ENCODE measurements around the gene OVOL3. TPM values are rescaled to one million over a fixed set of nuclear protein-coding genes. Genes with fewer than 3 reads are reported as not detected.
A peak's percentile ranks its signal among the peaks of the same experiment; 100 is the strongest.
"Not testable (repeated sequence)": the region's sequence is repeated elsewhere in the genome, so short reads cannot be mapped to it uniquely, and the experiment has no call there.

The OVOL3 gene
- total RNA-seq, 1 donor from 2014 or later, result not detected

DNA sequence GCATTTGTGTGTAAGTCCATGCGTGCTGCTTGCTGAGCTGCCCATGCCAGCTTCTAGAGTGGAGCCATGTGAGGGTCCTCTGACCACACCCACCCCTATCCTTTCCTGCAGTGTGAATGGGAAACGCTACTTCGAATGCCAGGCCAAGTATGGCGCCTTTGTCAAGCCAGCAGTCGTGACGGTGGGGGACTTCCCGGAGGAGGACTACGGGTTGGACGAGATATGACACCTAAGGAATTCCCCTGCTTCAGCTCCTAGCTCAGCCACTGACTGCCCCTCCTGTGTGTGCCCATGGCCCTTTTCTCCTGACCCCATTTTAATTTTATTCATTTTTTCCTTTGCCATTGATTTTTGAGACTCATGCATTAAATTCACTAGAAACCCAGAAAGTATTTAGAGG lies 14.6 kb downstream of the OVOL3 start:
- no peak for DNase-seq (ENCODE audit: extremely low read depth, low read depth, low spot score)

DNA sequence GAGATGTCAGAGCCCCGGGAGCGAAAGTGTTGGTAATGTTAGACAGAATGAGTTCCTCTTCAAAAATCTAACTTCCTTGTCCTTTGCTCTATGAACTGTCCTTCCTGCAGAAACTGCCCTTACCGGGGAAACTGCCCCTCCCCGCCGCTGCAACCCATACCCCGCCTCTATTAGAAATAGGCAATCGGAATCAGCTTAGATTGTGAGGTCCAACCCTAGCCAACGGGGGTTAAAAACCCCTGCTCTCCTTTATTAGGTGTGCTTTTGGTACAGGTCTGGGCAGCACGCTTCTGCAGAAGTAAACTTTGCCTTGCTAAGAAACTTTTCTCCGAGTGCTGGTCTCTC lies 17.4 kb downstream of the OVOL3 start:
- DNase-seq (ENCODE audit: extremely low read depth, low read depth, low spot score), result no peak

DNA sequence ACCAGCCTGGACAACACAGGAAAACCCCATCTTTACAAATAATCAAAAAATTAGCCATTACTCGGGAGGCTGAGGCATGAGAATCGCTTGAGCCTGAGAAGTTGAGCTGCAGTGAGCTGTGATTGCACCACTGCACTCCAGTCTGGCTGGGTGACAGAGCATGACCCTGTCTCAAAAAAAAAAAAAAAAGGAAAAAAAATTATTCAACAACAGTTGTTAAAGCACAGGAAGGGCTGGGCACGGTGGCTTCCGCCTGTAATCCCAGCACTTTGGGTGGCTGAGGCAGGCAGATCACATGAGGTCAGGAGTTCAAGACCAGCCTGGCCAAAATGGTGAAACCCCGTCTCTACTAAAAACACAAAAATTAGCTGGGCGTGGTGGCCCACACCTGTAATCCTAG lies 20.3 kb downstream of the OVOL3 start:
- not testable (repeated sequence) for DNase-seq (ENCODE audit: extremely low read depth, low read depth, low spot score)

DNA sequence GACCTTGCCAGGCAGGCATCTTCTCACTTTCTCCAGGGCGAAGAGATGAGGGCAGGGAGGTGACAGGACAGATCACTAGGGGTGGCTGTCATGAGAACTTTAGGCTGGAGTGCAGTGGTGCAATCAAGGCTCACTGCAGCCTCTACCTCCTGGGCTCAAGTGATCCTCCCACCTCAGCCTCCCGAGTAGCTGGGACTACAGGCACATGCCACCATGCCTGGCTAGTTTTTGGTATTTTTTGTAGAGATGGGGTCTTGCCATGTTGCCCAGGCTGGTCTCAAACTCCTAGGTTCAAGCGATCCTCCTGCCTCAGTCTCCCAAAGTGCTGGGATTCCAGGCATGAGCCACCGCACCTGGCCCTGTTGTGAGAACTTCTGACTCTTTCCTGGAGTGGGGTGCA lies 23.9 kb downstream of the OVOL3 start:
- not testable (repeated sequence) for DNase-seq (ENCODE audit: extremely low read depth, low read depth, low spot score)

DNA sequence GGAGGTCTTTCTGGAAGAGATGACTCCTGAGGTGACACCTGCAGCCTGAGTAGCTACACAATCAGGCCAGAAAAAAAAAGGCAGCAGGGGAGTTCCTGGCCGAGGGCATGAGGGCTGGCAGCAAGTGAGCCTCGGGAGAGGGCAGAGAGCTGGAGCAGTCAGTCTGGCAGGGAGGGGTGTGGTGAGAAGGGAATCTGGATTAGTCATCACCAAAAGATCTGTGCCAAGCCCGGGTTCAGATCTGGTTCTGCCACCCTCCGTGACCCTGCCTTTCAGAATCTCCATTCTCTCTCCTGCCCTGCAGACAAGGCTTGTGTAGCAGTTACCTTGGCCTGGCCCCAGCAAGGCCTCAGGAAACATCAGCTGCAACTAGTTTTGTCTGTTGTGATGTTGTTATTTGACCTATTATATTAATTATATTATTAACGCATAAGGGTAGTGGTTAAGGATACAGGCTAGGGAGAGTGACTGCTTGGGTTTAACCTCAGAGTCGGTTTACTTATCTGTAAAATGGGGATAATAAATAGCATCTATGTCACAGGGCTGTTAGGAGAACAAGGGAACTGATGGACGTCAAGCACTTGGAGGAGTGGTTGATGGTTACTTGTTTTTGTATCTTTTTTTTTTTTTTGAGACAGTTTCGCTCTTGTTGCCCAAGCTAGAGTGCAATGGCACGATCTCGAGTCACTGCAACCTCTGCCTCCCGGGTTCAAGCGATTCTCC lies 26.2 kb downstream of the OVOL3 start:
- no peak for DNase-seq (ENCODE audit: extremely low read depth, low read depth, low spot score)

DNA sequence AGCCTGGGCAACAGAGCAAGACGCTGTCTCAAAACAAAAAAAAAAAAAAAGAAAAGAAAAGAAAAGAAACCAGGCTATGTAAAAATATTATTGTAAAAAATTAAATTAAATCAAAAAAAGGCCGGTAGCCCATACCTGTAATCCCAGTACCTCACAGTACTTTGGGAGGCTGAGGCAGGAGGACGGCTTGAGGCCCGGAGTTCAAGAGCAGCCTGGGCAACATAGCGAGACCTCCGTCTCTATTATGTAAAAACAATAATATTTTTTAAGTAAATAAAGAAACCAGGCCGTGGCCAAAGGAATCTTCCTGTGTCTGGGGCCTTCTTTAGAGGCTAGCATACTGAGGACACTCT lies 28.2 kb downstream of the OVOL3 start:
- no peak for DNase-seq (ENCODE audit: extremely low read depth, low read depth, low spot score)

DNA sequence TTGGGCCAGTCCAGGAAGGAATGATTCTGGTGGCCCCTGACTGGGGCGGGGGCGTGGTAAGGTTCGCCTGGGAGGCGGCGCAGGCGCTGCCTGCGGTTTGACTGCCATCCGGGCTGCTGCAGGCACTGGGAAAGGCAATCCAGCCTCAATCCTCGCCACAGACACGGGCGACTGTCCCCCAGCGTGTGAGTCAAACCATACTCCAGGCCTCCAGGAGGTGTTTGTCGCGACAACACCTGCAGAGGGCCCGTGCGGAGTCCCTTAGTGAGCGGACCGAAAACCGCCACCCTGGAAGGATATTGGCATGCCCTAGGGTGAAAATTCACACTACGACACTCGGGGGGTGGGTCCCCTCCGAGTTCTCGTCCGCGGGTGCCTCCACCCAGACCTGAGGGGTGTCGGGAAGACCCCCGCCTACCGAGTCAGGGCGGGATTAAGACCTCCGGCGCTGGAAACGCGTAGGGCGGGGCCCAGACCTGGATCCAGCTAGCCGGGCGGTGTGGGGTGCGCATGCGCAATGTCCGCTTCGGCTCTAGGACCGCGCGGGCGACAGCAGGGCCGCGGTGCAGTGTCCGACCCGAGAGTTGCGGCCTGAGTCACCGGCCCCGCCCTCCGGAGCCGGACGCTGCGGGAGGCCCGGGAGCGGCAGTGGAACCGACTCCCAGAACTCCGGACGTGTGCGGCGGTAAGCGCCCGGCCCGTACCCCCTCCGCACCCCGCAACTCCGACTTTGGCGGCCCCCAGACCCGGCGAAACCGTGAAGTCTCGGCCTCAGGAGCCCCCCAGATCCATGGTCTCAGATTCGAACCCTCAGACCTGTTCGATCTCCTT lies 28.7 kb downstream of the OVOL3 start, which contains the start of gene CAPNS1:
Gene CAPNS1 (plus strand): TSS at position 594 of the 831 bp plus-strand sequence. CDS start 946 bp downstream, outside the sequence.
- peak; percentile 58 for DNase-seq (ENCODE audit: extremely low read depth, low read depth, low spot score)

DNA sequence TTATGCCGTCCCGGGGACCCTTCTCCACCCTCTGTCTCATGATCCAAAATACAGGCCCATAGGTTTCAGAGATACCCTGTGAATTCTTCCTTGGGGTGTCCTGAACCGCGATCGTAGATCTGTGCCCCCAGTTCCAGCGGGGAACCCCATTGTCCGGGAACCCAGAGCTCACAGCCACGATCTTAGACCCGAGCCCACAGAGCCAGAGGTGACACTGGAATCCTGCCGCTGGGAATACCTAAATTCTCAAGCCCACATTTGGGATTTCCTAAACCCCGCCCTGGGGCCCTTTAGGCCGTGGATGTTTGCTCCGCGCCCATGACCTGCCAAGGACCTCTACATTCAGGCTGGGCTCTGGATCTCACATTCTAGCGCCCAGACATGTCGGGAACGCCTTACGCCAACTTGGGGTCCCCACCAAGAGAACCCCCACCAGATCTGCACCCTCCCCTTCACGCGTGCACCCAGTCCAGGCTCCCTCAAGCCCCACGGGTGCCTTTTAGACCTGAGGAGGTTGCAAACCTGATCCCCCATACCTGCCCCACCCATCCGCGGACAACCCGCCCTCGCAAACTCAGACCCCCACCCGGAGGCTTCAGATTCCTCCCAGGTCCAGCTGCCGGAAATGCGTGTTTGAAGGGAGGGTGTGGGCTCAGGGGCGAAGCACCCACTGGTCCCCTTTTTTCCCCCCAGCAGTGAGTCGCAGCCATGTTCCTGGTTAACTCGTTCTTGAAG lies 29.5 kb downstream of the OVOL3 start:
- no peak for DNase-seq (ENCODE audit: extremely low read depth, low read depth, low spot score)

DNA sequence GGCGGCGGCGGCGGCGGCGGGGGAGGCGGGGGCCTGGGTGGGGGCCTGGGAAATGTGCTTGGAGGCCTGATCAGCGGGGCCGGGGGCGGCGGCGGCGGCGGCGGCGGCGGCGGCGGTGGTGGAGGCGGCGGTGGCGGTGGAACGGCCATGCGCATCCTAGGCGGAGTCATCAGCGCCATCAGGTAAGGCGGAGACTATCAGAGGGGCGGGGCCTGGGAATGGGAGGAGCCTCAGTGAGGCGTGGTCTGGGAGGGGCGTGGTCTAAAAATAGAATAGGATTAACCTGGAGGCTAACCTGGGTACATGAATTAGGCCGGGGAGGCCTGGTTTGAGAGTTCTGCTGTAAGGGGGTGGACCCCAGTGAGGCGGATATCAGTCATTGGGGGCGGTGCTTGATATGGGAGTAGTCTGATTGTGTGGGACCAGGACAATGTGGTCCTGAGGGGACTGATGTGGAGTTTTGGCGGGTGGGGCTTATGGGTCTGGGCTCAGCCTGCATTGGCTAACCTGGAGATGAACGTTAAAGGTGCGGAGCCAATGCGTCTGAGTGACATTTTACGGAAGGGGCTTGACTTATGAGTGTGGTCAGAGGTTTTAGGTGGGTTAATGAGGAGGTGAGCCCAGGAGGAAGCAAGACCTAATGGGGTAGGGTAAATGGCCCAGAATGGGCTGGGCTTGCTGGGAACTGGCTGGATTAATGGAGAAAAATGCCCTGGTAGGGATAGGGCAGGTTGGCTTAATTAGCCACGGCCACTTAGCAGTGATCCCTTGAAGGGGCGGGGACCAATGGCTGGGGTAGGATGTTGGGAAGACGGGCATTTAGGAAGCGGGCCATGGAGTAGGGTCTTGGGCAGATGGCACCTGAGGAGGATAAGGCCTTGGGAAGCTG lies 30.3 kb downstream of the OVOL3 start:
- no peak for DNase-seq (ENCODE audit: extremely low read depth, low read depth, low spot score)

DNA sequence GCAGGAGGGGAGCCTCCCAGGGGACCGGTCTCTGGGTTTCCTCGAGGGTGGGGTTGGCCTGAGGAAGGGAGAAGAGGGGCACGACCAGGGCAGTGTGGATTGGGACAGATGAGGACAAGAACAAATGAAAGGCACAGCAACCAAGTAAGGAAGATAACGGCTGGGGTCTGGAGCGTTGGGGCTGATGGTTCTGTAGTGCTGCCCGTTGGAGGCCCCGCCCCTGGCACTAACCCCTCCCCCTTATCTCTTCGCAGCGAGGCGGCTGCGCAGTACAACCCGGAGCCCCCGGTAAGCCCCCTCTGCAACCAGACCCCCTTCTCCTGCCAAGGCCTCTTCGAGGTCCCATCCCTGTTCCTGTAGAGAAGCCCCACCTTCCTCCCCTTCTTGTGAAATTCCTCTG lies 31.1 kb downstream of the OVOL3 start:
- no peak for DNase-seq (ENCODE audit: extremely low read depth, low read depth, low spot score)

DNA sequence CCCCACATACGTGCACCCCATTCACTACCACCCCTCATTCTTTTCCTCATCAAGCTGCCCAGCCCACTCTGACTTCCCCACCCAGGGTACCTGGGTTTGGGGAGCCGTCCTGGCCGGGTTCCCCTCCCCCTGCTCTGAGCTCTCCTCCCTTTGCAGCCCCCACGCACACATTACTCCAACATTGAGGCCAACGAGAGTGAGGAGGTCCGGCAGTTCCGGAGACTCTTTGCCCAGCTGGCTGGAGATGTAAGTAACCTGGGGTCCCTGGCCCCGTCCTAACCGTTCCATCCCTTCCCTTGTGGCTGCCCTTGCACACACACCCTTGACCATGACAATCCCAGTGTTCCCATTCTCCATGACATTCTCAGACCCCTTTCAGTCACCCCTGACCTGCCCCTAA lies 31.6 kb downstream of the OVOL3 start:
- DNase-seq (ENCODE audit: extremely low read depth, low read depth, low spot score), result no peak

DNA sequence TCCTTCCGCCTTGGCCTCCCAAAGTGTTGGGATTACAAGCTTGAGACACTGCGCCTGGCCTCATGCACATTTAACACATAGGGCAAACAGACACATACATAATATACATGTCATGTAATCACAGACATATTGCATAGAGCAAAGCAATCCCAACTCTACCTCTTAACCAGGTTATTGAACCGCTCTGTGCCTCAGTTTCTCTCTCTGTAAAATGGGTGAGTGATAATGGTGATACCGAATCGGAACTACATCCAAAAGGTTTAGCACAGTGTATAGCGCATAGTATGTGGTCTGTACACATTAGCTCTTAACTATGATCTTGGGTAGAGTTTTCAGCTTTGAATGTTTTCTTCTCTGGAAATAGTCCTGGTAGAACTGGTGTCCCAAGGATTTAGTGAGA lies 33.7 kb downstream of the OVOL3 start:
- no peak for DNase-seq (ENCODE audit: extremely low read depth, low read depth, low spot score)

DNA sequence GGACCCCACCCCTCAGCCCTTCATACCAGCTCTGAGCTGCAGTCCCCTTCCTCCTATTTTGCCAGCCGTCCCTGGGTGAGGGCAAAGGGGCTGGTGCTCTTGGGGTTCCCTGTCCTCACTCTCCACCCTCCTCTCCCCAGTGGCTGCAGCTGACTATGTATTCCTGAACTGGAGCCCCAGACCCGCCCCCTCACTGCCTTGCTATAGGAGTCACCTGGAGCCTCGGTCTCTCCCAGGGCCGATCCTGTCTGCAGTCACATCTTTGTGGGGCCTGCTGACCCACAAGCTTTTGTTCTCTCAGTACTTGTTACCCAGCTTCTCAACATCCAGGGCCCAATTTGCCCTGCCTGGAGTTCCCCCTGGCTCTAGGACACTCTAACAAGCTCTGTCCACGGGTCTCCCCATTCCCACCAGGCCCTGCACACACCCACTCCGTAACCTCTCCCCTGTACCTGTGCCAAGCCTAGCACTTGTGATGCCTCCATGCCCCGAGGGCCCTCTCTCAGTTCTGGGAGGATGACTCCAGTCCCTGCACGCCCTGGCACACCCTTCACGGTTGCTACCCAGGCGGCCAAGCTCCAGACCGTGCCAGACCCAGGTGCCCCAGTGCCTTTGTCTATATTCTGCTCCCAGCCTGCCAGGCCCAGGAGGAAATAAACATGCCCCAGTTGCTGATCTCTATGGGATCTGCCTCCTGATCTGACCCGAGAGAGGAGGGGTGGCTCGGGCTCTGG lies 38.9 kb downstream of the OVOL3 start:
- DNase-seq (ENCODE audit: extremely low read depth, low read depth, low spot score), result no peak

DNA sequence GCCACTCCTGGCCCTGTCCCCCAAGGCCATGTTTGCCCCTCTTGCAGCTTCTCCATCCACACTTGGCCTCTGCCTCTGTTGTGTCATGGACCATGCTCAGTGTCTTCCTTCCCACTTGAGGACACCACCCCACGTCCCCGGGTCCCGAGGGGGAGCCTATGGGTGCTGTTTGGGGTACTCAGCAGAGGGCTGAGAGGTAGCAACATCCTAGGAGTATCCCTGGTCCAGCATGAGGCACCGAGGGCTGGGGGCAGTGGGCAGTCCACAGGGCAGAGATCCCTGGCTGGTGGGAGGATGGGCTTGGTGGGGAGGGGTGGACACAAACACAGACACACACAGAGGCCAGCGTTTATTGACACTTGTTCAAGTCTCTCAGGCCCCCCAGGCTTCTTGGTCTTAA lies 39.6 kb downstream of the OVOL3 start:
- no peak for DNase-seq (ENCODE audit: extremely low read depth, low read depth, low spot score)

DNA sequence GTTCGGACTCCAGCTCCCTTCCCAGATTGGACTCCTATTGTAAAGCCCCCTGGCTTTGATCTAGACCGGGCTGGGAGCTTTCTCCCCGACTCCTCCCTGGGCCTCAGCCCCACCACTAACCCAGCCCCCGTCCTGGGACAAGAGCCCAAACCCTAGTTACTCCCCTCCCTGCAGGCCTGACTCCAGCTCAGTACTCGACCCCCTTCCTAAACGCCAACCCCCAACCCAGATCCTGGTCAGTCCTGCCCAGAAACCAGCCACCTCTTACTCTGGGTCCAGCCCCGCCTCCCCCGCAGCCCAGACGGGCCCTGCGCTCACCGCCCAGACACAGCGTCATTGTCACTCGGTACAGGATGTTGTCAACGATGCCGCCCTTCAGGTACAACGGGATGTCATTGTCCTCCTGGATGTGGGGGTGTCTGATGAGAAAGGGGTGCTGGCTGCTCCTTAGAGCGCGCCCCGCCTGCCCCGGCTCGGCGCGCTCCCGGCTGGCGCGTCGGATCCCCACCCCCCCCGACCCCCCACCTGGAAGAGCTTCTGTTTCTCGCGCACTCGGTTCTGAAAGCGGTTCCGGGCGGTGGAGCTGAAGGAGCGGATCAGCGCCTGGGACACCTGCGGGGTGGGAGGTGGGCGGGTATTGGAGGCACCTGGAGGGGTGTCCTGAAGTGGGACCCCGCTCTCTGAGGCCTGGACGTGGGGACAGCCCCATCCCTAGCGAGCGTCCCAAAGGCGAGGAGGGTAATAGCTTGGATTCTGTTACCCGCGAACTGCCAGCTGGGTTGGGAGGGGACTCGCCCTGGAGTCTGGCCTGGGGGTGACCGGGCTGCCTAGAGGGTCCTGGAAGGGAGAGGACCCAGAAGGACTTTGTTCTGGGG lies 40.4 kb downstream of the OVOL3 start:
- DNase-seq (ENCODE audit: extremely low read depth, low read depth, low spot score), result no peak

DNA sequence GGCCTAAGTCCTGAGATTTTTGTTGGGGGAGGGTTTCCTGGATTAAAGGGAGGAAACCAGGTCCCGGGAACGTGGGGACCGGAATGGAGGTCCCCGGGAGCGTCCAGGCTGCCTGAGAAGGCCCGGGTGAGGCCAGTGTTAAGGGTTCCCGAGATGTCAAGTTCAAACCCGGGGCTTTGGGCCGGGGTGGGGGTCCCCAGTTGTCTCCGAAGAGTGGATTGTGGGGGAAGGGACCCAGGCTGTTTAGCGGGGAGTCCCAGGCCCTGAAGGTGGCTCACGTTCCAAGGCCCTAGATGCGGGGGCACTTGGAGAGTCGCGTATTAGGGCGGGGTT lies 41.0 kb downstream of the OVOL3 start:
- DNase-seq (ENCODE audit: extremely low read depth, low read depth, low spot score), result no peak

DNA sequence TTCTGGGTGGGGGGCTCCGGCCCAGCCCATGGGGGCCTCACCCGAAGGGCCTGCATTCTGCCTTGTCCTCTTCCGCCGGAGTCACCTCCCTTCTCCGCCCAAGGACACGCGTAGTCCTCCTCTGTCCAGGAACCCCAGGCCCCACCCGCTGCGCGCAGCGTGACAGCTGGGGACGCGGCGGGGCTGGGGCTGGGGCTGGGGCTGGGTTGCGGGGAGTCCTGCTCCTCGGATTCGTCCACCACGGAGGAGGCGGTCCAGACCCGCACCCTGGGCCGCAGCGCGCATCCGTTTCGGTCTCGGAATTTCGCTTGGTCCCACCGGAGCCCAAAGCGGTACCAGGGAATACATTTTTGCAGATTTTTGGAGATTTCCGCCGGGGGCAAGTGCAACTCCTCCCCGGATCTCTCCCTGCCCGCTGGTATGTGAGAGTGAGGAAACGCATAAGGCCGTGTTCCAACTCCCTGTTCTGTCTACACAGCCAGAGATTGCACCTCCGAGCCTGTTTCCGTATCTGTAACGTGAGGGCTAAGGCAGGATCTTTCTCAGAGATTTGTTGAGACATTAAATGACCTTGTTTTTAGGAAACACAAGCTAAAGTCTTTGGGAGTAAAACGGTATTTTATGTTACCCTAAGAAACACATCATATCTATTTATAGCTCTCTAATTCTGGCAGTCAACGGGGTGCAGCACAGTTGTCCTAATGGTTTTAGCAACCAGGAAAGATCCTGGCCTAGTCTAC lies 41.6 kb downstream of the OVOL3 start, which contains the start of gene COX7A1:
Gene COX7A1 (minus strand): TSS at position 96 of the 740 bp plus-strand sequence. CDS start 40 bp downstream, at position 56.
- DNase-seq (ENCODE audit: extremely low read depth, low read depth, low spot score), result no peak

DNA sequence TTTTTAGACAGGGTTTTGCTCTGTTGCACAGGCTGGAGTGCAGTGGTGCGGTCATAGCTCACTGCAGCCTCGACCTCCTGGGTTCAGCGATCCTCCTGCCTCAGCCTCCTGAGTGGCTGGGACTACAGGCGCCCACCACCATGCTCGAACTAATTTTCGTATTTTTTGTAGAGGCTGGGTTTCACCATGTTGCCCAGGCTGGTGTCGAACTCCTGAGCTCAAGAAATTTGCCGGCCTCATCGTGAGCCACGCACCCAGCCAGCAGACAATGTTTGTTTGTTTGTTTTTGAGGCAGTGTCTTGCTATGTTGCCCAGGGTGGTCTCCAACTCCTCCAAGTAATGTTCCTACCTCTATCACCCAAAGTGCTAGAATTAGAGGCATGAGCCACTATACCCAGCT lies 42.2 kb downstream of the OVOL3 start:
- DNase-seq (ENCODE audit: extremely low read depth, low read depth, low spot score), result no peak
